Stimulated activated CD4-positive, alpha-beta T cell treated with anti-CD3 and anti-CD28 coated beads, Interleukin-1b, Interleukin-23, amount 100 ng/mL, for 1 hour (primary cell): Measurements from ENCODE around the gene LEMD3.
"Not testable (repeated sequence)": the region's sequence is repeated elsewhere in the genome, so short reads cannot be mapped to it uniquely, and the experiment has no call there.

ENCODE experiments used
- DNase-seq, 2 donors: peaks; one replicate each; pipeline ENCODE4 v3.0.0-alpha.2; 2020; ENCODE audit warnings: low read depth in 2 of 2

The LEMD3 gene

GRCh38 chr12:65278576-65279368 lies 109.4 kb downstream of the LEMD3 start, which contains the start of gene MSRB3:
MSRB3 (plus strand) TSS chr12:65278683; CDS start chr12:65308580, 29,897 bp downstream.
- no peak for DNase-seq

DNA sequence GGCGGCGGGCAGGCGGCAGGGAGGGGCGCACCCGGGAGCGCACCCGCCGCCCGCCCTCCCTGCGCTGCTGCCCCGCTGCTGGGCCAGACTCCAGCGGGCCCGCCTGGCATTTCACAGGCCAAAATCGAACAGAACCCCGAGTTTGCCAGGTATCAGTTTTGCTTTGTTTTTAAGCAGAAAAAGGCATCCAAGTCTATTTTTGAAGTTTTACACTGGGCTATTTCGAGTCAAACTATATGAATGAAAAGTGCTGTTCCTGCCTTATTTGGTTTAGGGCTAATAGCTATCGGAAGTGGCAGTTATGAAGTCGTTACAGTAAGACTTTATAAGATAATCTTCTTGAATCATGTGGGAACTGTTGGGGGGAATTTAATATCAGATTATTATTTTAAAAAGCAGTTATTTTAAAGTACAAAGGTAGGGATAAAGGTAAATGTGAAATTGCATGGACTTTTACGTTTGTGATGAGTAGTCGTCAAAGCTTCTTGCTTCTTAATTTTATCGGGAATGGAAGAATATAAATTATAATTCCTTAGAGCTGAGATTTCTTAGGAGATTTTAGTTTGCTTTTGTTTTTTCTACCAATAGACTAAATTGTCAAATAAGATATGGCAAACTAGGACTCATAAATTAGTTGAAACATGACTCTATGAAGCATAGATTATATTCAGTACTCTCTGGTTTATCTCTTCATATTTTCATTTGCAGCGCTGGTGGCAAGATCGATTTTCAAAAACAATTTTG lies 110.2 kb downstream of the LEMD3 start:
- DNase-seq = no peak

GRCh38 chr12:65280306-65280705 lies 110.9 kb downstream of the LEMD3 start:
- DNase-seq = no peak

GRCh38 chr12:65282840-65283239 lies 113.5 kb downstream of the LEMD3 start:
- DNase-seq = no peak

GRCh38 chr12:65285532-65285931 lies 116.1 kb downstream of the LEMD3 start:
- not testable (repeated sequence) for DNase-seq

DNA sequence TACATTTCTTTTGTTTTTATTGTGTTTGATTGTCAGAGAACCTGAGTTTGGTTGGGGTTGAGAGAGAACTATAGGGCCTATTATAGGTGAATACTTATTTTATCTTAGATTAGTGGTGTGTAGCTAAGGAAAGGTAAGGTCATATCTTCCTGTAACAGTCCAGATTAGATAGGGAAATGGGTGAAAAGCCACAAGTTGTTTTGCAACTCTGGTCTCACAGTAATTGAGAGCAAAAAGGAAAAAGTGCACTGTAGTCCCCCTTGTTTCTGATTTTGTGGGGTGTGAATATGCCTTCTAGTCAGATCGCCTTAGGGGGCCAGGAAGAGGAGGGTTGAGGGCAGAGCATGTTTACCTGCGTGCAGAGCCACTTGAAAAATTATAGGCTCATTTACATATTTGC lies 118.0 kb downstream of the LEMD3 start:
- DNase-seq = no peak

DNA sequence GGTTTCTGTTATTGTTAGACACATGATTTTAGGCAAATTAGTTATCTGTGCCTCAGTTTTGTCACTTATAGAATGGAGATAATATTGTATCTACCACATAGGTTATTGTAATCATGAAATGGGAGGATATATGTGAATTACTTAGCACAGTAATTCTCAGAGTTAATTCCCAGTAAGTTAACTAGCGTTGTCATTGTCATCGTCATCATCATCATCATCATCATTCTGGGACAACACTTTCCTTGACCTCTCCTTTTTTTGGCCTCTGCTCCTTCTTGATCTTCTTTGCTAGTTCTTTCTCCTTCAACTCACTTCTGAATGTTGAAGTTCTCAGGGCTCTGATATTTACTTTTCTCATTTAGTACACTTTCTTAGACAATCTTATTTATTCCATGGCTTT lies 122.9 kb downstream of the LEMD3 start:
- DNase-seq = no peak

DNA sequence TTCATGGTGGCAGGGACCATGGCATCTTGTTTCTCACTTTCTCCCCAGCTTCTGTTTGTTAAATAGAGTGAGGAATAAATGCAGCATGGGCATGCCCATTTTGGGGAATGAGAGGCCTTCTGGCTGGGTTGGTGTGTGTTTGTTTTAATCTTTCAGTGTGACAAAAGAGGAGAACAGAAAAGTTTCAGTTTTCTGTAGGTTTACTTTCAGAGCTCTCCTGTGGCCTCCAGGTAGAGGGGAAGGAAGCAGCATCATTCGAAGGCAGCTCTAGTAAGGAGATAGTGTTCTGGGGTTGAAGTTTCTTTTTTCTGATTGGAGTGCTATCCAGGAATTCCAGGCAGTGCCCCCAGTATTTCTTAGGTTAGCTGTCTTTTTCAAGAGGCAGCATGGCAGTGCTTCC lies 124.4 kb downstream of the LEMD3 start:
- DNase-seq = no peak

- no peak for DNase-seq
Measured at GRCh38 chr12:65294641-65295262, 125.4 kb downstream of the LEMD3 start.

DNA sequence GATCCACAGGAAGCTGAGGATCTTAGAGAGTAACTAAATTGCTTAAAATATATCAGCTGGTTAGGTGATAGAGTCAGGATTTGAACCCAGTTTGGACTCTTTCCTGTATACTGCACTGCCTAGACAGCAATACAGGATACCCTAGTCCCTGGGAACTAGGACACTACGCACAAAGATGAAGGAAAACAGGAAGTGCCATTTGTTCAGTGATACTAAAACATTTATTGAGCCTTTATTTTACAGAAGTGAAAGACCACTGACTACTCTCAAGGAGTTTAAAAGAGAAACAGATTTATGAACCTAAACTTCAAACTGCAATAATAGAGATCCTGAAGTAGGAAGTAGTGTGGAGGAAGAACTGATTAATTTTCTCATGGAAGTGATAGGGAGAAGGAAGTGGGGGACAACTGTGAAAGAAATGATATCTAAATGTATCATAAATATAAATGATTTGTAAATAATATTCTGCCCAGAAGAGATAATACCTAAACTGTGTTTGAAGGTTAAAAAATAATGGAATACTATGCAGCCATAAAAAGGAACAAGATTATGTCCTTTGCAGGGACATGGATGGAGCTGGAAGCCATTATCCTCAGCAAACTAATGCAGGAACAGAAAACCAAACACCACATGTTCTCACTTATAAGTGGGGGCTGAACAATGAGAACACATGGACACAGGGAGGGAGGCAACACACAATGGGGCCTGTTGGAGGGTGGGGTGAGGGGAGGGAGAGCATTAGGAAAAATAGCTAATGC lies 127.3 kb downstream of the LEMD3 start:
- DNase-seq = no peak
